Epithelial cell of proximal tubule (primary cell): ENCODE data around the gene C11orf54. TPM values are rescaled to one million over a fixed set of nuclear protein-coding genes. Genes with fewer than 3 reads are reported as not detected.

Experiments used
- DNase-seq: peaks from one replicate; pipeline ENCODE4 v3.0.0-alpha.2; 2011; ENCODE audit warnings: low read depth
- H3K4me3 ChIP-seq: 2 replicates; pipeline ENCODE4 v1.5.1; 2011; ENCODE audit warnings: low read depth, mild to moderate bottlenecking, low read length
- total RNA-seq: library from RNA; depleted of rRNA; stranded (reverse); fragments of >200 nt; gene quantifications from 2 replicates; pipeline ENCODE4 v1.2.3, GENCODE V29; 2015
- TF ChIP-seq, protein P1 (sequence below): conservative IDR thresholded peaks from 2 replicates; pipeline ENCODE4 v1.5.1; 2012; ENCODE audit warnings: low read depth, mild to moderate bottlenecking, low read length

The C11orf54 gene
- total RNA-seq, 1 donor from 2014 or later, result 24.6 TPM

DNA sequence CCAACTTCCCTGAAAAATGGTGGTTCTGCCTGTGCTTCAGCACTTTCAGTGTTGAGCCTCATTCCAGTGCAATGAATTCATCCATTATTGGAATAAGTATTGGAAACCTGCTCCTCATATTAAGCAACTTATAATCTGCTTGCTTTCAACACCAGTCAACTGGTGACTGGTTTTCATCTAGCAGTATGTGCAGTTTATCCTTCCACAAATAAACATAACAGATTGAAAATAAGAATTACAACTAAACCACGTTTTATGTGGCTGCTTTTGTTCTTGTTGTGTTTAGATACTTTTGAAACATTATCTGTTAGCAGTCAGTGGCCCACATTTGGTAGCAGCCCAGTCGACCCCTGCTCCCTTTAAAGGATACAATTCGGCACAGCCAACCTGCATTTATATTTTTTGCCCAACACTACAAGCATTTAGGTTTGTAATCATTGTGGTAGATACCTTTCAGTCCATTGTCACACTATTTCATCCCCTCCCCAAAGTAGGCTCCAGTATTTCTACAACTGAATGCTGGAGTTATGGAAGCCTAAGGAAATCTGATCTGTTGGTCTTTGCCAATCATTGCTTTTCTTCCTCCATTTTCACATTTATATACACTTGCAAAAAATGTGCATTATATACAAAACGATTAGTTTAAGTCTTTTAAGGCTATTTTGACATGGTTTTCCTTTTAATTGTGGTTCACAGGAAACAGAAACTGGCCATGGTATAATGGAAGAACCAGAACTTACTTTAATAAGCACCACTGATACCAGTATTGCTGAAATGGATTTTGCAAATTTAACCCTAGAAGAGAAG, 13.3 kb upstream of the C11orf54 start:
- DNase-seq, result no peak
- TF ChIP-seq, protein P1, sequence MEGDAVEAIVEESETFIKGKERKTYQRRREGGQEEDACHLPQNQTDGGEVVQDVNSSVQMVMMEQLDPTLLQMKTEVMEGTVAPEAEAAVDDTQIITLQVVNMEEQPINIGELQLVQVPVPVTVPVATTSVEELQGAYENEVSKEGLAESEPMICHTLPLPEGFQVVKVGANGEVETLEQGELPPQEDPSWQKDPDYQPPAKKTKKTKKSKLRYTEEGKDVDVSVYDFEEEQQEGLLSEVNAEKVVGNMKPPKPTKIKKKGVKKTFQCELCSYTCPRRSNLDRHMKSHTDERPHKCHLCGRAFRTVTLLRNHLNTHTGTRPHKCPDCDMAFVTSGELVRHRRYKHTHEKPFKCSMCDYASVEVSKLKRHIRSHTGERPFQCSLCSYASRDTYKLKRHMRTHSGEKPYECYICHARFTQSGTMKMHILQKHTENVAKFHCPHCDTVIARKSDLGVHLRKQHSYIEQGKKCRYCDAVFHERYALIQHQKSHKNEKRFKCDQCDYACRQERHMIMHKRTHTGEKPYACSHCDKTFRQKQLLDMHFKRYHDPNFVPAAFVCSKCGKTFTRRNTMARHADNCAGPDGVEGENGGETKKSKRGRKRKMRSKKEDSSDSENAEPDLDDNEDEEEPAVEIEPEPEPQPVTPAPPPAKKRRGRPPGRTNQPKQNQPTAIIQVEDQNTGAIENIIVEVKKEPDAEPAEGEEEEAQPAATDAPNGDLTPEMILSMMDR, result no peak
- no peak overlapping the region for H3K4me3 ChIP-seq

DNA sequence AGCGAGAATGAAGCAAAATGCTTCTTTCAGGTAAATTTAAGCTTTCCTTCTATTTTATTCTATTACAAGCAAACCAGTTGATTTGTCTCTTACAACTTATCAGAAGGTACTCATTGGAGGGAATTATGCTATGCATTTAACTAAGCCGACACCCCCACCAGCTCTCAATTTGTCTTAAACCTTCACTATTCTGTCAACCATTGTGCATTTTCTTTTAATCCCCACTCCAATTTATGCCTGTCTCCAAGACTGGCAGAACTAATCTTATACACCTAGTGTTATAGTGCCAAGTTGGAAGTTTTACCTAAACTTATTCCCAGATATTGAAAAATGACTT, 12.7 kb upstream of the C11orf54 start:
- TF ChIP-seq, protein P1, result no peak
- H3K4me3 ChIP-seq, result no peak overlapping the region
- DNase-seq, result no peak

DNA sequence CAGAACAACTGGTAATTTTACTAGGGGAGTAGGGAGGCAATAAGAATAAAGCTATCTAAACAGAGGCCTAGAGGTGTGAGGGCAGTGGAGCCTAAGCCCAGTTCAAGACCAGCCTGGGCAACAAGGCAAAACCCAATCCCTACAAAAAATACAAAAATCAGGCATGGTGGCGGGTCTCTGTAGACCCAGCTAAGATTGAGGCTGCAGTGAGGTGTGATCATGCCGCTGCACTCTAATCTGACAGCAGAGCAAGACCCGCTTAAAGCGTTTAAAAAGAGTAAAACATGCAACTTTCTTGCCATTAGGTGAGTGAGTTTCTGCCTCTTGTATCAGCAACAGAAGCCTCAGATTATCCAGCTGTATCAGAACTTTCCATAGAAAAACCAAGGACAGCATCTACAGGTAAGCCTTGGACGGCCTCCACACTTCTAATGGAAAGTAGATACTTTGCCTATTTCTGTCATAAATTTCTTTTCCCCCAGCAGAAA, 12.3 kb upstream of the C11orf54 start:
- DNase-seq, result no peak
- H3K4me3 ChIP-seq, result no peak overlapping the region
- TF ChIP-seq, protein P1, result no peak

DNA sequence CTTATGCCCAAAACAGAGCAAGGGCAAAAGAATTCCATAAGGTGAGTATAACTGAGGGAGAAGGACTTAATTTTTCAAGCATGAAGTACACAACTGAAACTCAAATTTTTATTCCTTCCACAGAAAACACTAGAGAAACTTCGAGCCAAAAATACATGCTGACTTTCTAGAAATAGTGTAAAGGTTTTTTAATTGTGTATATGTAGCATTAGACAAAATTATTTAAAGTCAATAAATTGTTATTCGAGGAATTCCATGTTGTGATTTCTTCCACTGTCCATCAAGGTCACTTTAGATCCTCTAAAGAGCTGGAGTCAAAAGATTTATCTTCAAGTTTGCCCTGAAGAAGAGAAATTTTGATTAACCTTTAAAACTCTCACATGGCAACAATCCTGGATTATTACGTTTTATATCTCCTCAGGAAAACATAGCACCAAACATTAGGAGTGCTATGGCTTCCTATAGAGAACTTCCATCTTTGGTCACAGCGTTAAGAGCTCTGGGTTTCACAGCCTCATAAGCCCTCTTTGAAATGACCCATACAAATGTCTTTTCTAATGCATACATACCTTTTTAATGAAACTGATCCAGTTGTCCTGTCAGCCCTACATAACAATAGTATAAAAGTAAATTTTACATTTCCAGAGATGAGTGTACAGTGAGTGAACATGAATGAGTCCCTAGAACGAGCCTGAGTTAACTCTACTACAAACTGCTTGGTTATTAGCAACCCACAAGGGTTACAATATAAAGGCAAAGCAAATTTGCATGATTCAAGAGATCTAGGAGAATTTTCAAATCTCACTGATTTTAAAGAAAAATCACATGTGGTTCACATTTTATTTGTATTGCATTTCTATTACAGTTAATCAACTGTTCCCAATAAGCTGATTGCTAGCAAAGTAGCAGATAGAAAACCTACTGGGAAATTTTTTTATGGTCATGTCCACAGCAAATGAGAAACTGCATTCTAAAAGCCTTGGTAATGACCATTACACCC, 11.1 kb upstream of the C11orf54 start:
- H3K4me3 ChIP-seq, result no peak overlapping the region
- TF ChIP-seq, protein P1, result no peak
- DNase-seq, result no peak

DNA sequence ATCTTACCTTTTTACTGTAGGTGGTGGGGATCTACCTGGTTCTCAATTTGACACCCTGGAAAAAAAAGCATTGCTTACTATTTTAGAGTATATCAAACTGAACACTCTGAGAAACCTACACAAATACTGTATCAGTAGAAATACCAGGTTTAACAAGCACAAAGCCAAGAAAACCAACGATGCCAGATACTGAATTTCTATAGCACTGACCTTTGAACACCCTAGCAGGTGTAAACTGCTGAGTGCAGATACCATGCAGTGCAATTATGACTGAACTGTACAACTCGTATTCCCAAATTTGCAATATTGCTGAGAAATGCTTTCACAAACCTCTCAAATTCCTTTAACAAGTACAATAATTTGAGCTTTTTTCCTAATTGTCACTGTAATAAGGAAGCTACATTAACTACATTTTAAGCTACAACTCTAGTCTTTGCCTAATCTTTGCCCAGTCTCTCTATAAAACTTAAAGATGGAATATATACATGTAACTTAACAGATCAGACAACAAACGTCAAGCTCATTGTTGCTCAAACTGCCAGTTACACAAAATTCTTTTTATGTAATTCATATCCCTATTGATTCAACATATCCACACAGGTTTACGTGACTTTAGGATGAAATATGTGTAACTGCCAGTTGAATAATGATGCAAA, 9.1 kb upstream of the C11orf54 start:
- DNase-seq, result no peak
- TF ChIP-seq, protein P1, result no peak

DNA sequence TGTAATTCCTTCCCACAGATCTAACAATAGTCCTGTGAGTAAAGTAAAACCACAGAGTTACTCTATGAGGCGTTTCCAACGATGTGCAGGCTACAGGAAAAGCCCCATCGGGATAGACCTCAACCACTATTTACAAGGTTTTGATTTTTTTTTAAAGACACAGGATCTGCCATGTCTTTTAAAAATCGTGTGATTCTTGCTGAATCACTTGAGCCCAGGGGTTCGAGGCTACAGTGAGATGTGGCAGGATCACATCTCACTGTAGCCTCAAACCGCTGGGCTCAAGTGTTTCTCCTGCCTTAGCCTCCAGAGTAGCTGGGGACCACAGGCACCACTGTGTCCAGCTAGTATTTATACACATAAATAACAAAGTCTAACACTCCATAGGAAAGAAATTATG, 8.0 kb upstream of the C11orf54 start:
- no peak for DNase-seq
- H3K4me3 ChIP-seq, result no peak overlapping the region
- TF ChIP-seq, protein P1, result no peak

More for the DNA sequence above, 9.1 kb upstream of the C11orf54 start:
- H3K4me3 ChIP-seq, result no peak overlapping the region
